ENCODE results near the gene DBF4.
A peak's percentile ranks its signal among the peaks of the same experiment; 100 is the strongest.
"Not testable (repeated sequence)": the region's sequence is repeated elsewhere in the genome, so short reads cannot be mapped to it uniquely, and the experiment has no call there.

DBF4 gene

DNA sequence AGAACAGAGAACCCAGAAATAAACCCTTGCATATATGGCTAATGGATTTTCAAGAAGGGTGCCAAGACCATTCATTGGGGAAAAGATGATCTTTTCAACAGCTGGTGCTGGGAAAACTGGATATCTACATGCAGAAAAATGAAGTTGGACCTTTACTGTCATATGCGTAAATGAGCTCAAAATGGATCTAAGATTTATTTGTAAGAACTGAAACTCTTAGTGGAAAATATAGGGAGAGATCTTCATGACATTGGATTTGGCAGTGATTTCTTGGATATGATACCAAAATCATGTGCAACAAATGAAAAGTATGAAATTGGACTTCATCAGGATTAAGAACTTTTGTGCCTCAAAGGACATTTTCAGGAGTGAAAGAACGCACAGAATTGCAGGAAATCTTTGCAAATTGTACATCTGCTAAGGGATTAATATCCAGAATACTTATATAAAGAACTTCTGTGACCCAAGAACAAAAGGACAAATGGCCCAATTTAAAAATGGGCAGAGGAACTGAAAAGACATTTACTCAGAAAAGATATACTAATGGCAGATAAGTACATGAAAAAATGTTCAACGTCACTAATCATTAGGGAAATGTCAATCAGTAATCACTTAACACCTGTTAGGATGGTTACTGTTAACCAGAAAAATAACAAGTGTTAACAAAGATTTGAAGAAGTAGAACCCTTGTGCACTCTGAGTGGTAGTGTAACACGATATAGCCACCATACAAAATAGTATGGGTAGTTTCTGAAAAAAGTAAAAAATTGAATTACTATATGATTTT, 6.1 kb downstream of the DBF4 start:
- no peak for DNase-seq (ENCODE audit: low spot score)

DNA sequence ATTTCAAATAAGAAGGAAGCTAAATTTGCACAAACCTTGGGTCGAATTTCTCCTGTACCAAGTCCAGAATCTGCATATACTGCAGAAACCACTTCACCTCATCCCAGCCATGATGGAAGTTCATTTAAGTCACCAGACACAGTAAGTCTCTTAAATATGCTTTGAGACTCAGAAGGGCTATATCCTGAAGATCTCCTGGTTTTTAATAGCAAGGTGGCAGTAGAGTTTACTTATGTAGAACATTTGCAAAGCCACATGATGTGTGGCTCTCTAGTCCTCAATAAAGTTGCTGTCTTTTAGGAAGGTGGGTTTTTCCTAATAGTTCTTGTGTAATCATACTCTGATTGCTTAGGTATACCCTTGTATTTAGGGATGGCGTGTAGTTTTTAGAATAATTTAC, 8.7 kb downstream of the DBF4 start:
- no peak for DNase-seq (ENCODE audit: low spot score)

DNA sequence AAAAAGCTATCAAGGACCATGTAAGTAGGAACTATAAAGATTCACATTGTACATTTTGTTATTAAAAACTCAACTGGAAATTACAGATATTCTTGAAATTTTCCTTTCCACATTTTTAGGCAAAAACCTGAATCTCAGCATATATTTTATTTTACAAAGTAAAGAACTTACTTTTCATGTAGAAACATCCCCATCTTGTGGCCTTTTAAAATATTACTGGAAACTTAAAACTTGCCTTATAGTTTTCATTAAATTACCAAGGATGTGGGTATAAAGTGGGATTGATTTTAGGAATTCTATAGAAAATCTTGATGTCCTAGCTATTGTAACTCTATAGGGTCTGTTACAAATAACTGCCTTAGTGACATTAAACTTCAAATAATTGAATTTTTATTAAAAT, 10.6 kb downstream of the DBF4 start:
- DNase-seq (ENCODE audit: low spot score), result peak; percentile 42

DNA sequence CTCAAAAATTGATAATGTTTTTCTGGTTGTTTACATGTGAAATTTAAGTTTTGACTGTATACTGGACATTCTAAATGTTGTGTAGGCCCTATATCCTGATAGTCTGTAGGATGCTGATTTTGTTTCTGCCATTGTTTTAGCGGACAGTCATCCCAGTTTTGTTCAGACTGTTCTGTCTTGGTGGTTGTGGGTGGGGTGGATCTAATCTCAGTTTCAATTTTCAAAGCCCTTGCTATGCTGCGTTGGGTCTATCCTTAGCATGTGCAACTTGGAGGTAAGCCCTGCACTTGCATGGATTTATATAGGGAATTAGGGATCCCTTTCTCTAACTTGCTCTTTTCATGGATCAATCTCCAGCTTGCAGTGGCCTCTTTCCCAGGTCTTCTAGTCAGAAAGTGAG, 19.1 kb downstream of the DBF4 start:
- no peak for DNase-seq (ENCODE audit: low spot score)

DNA sequence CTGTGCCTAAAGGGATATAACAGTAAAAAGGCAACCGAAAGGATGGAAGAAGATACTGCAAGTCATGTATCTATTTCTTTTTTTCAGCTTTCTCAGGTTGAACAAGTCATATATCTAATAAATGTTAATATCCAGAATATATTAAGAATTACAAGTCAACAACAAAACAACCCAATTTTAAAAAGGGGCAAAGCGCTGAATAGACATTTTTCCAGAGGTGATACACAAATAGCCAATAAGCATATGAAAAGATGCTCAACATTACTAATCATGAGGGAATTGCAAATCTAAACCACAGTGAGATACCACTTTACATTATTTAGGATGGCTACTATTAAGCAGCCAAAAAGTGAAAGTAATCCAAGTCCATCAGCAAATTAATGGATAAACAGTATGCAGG, 23.0 kb downstream of the DBF4 start:
- DNase-seq (ENCODE audit: low spot score), result no peak

DNA sequence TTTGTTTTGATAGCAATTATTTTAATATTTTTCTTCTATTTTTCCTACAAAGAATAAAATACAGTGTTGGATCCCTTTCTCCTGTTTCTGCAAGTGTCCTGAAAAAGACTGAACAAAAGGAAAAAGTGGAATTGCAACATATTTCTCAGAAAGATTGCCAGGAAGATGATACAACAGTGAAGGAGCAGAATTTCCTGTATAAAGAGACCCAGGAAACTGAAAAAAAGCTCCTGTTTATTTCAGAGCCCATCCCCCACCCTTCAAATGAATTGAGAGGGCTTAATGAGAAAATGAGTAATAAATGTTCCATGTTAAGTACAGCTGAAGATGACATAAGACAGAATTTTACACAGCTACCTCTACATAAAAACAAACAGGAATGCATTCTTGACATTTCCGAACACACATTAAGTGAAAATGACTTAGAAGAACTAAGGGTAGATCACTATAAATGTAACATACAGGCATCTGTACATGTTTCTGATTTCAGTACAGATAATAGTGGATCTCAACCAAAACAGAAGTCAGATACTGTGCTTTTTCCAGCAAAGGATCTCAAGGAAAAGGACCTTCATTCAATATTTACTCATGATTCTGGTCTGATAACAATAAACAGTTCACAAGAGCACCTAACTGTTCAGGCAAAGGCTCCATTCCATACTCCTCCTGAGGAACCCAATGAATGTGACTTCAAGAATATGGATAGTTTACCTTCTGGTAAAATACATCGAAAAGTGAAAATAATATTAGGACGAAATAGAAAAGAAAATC, 31.0 kb downstream of the DBF4 start:
- DNase-seq (ENCODE audit: low spot score), result not testable (repeated sequence)

DNA sequence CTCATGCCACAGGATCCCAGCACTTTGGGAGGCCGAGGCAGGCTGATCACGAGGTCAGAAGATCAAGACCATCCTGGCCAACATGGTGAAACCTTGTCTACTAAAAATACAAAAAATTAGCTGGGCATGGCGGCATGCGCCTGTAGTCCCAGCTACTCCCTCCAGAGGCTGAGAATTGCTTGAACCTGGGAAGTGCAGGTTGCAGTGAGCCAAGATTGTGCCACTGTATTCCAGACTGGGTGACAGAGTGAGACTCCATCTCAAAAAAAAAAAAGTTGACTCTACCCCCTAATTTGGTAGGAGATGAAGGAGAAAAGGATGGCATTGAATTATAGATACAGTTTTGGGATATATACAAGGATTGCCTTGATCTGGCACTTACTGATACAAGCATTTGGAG, 32.5 kb downstream of the DBF4 start:
- DNase-seq (ENCODE audit: low spot score), result not testable (repeated sequence)

DNA sequence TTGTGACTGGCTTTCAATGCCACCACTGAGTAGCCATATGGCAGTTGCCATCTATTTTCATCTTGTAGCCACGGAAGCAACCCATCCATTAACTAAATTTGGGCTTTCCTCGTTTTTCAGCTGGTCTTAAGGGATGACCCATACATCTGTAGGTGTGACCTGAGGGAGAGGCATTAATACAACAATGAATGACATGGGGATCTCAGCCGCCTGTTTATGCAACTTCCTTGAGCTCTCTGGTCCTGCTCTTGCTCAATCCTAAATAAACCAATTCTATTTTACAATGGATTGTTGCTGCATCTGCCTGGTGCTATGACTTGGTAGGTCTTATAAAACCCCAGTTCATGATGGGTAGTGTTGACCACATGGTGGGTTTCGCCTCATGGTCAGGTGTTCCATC, 35.8 kb downstream of the DBF4 start:
- no peak for DNase-seq (ENCODE audit: low spot score)

DNA sequence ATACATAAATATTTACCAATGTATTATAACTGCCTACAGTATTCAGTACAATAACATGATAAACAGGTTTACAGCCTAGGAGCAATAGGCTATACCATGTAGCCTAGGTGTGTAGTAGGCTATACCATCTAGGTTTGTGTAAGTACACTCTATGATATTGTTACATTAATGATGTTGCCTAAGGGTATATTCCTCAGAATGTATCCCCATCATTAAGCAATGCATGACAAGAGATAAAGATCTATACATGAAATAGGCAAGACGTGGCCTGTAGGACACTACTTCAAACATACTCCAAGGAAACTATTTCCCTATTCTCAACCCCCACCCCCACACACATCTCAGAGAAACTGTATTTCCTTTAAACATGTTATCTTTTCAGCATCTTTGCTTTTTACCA, 42.4 kb downstream of the DBF4 start:
- DNase-seq (ENCODE audit: low spot score), result no peak

DNA sequence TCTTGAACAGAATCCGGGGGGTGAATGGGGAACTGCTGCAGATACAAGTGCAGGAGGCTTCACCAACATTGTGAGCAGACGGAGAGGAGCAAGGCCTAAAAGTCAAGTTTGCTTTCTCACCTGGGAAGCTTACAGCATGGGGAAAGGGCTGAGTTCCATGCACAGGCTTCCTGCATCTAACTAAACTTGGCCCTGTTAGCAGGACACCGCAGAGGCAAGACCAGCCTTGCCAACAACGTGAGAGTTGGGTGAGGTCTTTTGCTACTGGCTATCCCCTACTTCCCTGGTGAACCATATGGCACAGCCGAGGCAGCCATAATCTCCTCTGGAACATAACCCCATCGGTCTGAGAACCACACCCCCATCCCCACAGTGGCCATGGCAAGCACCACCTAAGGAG, 43.6 kb downstream of the DBF4 start:
- no peak for DNase-seq (ENCODE audit: low spot score)

DNA sequence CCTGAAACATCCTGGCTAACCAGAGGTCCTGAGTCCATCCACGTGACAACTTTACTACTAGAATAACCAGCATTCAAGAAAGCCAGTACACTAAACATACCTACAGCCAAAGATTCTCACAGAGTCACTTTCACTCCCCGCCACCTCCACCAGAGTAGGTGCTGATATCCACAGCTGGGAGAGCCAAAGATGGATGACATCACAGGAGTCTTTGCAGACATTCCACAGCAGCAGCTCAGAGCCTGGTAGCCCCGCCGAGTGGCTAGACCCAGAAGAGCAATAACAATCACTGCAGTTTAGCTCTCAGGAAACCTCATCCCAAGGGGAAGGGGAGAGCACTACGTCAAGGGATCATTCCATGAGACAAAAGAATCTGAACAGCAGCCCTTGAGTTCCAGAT, 44.3 kb downstream of the DBF4 start:
- DNase-seq (ENCODE audit: low spot score), result peak; percentile 15

DNA sequence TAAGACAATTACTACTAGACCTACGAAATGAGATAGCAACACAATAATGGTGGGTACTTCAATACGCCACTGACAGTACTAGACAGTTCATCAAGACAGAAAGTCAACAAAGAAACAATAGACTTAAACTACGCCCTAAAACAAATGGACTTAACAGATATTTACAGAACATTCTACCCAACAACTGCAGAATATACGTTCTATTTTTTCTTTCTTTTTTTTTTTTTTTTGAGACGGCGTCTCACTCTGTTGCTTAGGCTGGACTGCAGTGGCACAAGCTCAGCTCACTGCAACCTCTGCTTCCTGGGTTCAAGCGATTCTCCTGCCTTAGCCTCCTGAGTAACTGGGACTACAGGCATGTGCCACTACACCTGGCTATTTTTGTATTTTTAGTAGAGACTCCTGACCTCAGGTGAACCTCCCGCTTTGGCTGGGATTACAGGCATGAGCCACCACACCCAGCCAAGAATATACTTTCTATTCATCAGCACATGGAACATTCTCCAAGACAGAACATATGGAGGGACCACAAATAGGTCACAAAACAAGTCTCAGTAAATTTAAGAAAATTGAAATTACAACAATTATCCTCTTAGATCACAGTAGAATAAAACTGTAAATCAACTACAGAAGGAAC, 46.6 kb downstream of the DBF4 start:
- not testable (repeated sequence) for DNase-seq (ENCODE audit: low spot score)

DNA sequence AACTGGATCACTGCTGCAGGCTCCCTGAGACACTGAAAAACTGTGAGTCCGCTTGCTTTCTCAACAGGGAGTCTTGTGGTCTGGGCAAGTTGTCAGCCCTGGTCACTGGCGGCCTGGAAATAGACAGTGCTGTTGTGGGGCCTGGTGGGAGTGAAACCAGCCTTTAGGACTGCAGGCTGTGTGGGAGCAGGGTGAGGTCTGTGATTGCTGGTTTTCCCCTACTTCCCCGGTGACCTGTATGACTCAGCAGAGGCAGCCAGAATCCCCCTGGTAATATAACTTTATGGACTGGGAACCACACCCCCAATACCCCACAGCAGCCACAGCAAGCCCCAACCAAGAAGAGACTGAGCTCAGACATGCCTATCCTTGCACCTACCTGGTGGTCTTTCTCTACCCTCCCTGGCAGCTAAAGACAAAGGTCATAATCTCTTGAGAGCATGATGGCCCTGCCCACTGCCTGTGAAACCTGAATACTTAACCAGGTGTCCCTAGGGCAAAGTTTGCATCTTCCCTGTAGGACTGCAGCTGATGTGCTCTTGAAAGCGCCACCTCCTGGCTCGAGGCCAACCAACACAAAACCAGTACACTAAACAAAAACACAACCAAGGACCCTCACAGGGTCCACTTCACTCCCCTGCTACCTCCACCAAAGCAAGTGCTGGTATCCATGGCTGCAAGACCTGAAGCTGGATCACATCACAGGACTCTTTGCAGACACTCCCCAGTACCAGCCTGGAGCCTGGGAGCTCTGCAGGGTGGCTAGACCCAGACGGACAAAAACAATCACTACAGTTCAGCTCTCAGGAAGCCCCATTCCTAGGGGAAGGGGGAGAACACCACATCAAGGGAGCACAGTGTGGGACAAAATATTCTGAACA, 50.5 kb downstream of the DBF4 start:
- DNase-seq (ENCODE audit: low spot score), result peak; percentile 12

DNA sequence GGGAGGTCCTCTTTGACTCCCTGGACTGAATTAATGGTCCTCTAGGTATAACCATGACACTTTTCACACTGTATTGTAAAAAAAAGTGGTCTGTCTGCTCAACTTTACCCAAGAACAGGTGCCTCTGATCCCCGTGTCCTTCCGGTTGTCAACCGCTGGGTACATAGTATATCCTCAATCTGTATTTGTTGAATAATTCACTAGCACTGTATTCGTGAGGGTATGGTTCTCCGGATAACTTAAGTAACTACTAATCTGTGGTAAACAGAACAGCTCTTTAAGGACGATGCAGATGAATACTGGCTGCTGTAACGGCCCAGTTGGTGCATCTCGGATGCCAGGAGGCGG, 57.3 kb downstream of the DBF4 start:
- DNase-seq (ENCODE audit: low spot score), result no peak

DNA sequence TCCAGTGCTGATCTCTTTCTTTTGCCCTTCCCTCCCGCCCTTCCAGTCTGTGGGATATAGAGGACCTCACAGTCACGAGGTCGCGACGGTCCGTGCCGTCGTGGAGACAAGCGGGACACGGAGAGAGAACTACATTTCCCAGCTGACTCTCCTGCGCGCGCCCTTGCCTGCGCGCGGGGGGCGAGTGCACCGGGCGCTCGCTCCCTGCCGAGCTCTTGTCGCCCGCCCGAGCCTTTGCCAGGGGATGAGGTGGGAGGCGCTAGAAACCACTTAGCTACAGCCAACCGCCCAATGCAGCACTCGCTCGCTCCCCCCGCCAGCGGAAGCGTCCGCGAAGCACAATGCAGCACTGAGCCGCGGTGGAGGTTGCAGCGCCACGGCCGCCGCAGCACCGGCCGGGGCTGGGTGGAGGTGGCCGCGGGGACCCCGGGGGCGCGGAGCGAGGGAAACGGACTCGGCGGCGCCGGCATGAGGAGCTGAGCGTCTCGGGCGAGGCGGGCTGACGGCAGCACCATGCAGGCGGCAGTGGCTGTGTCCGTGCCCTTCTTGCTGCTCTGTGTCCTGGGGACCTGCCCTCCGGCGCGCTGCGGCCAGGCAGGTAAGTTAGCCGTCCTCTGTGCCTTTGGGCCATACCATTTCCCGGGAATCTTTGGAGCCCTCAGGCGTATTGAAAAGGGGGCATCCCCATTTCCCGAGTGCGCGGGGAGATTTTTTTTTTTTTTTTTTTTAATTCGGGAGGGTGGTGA, 57.8 kb downstream of the DBF4 start, which contains the start of gene ADAM22:
Gene ADAM22, plus strand, starts transcription at position 299 of the 746 bp plus-strand sequence. Its CDS starts 215 bp downstream, at position 514.
- peak; percentile 90 for DNase-seq (ENCODE audit: low spot score)

DNA sequence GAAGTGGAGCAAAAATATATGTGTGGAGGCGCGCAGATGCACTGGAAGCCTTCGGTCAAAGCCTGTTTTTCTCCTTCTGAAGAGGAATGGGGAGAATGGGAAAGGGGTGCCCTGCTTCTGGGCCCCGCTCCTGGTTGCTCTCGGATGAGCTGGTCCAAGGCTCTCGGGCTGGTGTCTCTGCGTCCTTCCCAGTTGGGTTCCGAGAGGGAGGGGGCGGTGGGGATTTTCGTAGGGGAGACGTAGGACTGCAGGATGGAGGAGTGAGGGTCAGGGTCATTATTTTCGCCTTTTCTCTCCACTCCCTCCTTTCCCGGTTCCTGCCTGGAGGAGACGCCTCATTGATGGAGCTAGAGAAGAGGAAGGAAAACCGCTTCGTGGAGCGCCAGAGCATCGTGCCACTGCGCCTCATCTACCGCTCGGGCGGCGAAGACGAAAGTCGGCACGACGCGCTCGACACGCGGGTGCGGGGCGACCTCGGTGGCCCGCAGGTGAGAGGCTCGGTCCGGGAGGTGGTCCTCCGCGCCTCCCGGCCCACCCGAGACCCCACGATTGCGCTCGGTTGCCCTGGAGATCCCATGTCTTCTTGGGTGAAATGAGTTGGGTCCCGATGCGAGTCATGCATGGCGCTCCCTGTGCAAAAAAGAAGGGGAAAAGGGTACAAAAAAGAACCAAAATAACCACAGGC, 58.5 kb downstream of the DBF4 start:
- DNase-seq (ENCODE audit: low spot score), result peak; percentile 22

DNA sequence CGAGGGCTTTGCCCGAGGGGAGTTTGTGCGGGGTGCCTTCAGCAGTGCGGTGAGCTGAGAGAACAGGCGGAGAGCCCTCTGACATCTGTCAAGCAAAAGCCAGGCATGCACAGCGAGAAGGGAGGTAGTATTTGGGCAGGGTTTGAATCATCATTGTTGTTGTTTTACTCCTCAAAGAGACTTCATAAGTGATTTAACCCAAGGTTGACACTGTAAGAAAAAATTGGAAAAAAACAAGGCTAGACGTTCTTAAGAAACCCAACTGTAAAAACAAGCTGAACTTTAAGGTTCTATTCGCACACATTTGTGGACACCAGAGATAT, 59.1 kb downstream of the DBF4 start:
- DNase-seq (ENCODE audit: low spot score), result no peak

DNA sequence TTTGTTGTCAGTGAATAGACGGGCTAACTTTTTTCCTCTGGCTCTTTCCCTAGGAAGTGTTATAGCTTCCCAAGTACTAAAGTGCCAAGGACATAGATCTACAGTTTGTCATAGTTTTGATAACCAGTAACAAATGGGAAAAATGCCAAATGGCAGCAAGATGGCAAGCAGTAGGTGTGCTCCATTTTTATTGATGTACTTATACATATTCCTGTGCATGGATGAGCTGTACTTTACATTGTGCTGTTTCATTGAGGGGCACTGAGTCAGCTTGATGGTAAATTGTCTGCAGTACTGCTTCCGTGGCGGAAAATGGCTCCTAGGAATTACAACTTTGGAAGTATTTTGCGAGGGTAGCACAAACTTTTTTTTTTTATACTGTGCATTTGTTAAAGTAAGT, 64.8 kb downstream of the DBF4 start:
- no peak for DNase-seq (ENCODE audit: low spot score)

DNA sequence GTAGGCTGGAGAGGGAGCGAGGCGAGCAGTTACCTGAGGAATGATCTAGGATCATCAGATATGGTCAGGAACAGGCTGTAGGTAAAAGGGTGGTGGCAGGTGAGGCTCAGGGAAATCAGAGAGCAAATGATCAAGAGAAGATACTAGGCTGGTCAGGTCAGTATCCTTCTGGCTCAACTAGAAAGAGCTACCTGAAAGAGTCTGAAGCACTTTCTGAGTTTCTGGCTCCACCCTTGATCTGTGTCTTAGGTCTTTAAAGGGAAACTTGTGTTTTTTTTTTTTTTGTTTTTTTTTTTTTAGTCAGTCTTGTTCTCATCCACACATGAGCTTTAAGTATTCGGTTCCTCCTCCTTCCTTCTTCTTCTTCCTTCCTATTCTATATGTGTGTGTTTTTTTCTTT, 68.3 kb downstream of the DBF4 start:
- DNase-seq (ENCODE audit: low spot score), result no peak

DNA sequence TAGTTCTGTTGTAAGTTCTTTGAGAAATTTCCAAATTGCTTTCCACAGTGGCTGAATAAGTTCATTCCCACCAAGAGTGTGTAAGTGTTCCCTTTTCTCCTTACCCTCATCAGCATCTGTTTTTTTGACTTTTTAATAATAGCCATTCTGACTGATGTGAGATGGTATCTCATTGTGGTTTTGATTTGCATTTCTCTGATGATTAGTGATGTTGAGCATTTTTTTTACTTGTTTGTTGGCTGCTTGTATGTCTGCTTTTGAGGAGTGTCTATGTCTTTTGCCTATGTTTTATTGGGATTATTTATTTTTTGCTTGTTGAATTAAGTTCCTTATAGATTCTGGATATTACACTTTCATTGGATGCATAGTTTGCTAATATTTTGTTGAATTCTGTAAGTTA, 69.6 kb downstream of the DBF4 start:
- DNase-seq (ENCODE audit: low spot score), result not testable (repeated sequence)

DNA sequence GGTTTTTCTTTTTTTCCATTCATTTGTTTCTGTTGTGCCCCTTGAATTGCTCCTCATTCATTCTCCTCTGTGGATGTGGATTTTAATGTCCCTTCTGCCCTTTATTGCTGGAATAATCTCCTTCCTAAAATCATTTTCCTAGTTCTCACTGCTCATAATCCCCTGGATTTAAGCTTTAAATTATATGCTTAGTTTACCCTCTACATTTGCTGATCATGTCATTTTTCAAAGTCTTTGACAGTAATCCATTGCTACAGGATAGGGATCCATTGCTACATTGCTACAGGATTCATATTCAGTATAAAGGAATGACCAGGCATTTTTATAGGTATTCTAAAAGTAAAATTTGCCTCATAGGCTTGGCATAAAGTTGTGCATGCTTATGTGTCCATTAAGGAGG, 72.1 kb downstream of the DBF4 start:
- no peak for DNase-seq (ENCODE audit: low spot score)
